OCI-LY3 (cell line): Measurements from ENCODE around the gene PDE4D.
"Not testable (repeated sequence)": the region's sequence is repeated elsewhere in the genome, so short reads cannot be mapped to it uniquely, and the experiment has no call there.

Experiments used
- H2AFZ ChIP-seq: fragments of 200-600, 300-600 bp; shearing (Covaris generic); 2 replicates; pipeline ENCODE4 v1.6.0; 2014; ENCODE audit warnings: antibody characterized with exemption, low read depth, low read length
- H3K27ac ChIP-seq: fragments of 200-600, 300-600 bp; sonication (generic); 2 replicates; pipeline ENCODE4 v1.5.1; 2014; ENCODE audit warnings: mild to moderate bottlenecking, low read length, moderate library complexity, mixed read lengths
- H3K27me3 ChIP-seq: fragments of 200-600, 300-600 bp; sonication (generic); 2 replicates; pipeline ENCODE4 v1.6.1; 2014; ENCODE audit warnings: low read depth, low read length, mixed read lengths
- H3K36me3 ChIP-seq: fragments of 200-600, 300-600 bp; sonication (generic); replicated peaks from 2 replicates; pipeline ENCODE3; 2014; ENCODE audit warnings: low read depth, low read length, mixed read lengths
- H3K4me1 ChIP-seq: fragments of 300-600, 200-600 bp; sonication (generic); 2 replicates; pipeline ENCODE4 v1.6.1; 2014; ENCODE audit warnings: low read length, mixed read lengths
- H3K4me2 ChIP-seq: fragments of 200-600, 300-600 bp; sonication (generic); 2 replicates; pipeline ENCODE4 v1.6.1; 2014; ENCODE audit warnings: low read length, mixed read lengths
- H3K4me3 ChIP-seq: fragments of 300-600, 200-600 bp; sonication (generic); 2 replicates; pipeline ENCODE4 v1.5.1; 2014; ENCODE audit warnings: antibody characterized with exemption, mild to moderate bottlenecking, low read length, moderate library complexity
- H3K79me2 ChIP-seq: fragments of 300-600, 200-600 bp; shearing (Covaris generic); 2 replicates; pipeline ENCODE4 v1.6.1; 2014; ENCODE audit warnings: mild to moderate bottlenecking, low read length, mixed read lengths
- H3K9ac ChIP-seq: fragments of 300-600, 200-600 bp; shearing (Covaris generic); 2 replicates; pipeline ENCODE4 v1.6.0; 2014; ENCODE audit warnings: mild to moderate bottlenecking, low read length, moderate library complexity
- H3K9me3 ChIP-seq: fragments of 200-600, 300-600 bp; shearing (Covaris generic); 2 replicates; pipeline ENCODE4 v1.6.1; 2014; ENCODE audit warnings: low read length, mixed read lengths; ENCODE audit not compliant: insufficient read depth
- H4K20me1 ChIP-seq: fragments of 200-600, 300-600 bp; sonication (generic); 2 replicates; pipeline ENCODE4 v1.6.1; 2016; ENCODE audit warnings: low read length, mixed read lengths; ENCODE audit not compliant: insufficient read depth
- EZH2phosphoT487 ChIP-seq: fragments of 200-600 bp; shearing (Covaris generic); IDR thresholded peaks from 2 replicates; pipeline ENCODE4 v1.6.1; 2018; ENCODE audit warnings: antibody characterized with exemption, mixed run types, low read depth
- TF ChIP-seq, protein P1 (sequence below): fragments of 200-600, 300-600 bp; sonication (generic); IDR thresholded peaks from 2 replicates; pipeline ENCODE4 v1.5.1; 2014; ENCODE audit warnings: antibody characterized with exemption, low read length, low read depth

The PDE4D gene

DNA sequence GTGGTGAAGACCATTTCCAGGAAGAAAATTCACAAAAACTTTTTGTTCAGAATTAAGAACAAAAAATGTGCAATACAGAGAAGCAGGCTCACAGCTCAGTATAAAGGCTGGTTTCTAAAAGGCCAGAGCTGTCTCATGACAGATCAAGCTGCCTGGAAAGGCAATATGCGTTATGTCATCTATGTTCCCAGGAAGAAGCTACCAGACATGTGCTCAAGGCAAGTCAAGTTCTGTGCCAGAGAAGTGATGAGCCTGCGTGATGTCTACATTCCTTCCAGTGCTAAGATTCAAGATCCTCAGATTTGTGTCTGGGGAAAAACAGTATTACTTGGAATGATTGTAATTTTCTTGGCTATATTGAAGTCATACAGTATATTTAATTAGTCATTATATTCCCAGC, 104.3 kb downstream of the PDE4D start:
- Histone ChIP-seq H3K4me1 (no peaks in the 10 kb centered on the region), H3K79me2 (no peaks in the 10 kb centered on the region), H3K4me3 (no peak overlapping the region), H3K4me2 (no peak overlapping the region), H3K9me3 (no peaks in the 10 kb centered on the region), H3K9ac (no peak overlapping the region), H2AFZ (no peak overlapping the region), H4K20me1 (no peaks in the 10 kb centered on the region), H3K27ac (no peak overlapping the region), H3K36me3 (no peaks in the 10 kb centered on the region), H3K27me3 (no peaks in the 10 kb centered on the region)
- no peak for TF ChIP-seq EZH2phosphoT487
- TF ChIP-seq, protein P1, sequence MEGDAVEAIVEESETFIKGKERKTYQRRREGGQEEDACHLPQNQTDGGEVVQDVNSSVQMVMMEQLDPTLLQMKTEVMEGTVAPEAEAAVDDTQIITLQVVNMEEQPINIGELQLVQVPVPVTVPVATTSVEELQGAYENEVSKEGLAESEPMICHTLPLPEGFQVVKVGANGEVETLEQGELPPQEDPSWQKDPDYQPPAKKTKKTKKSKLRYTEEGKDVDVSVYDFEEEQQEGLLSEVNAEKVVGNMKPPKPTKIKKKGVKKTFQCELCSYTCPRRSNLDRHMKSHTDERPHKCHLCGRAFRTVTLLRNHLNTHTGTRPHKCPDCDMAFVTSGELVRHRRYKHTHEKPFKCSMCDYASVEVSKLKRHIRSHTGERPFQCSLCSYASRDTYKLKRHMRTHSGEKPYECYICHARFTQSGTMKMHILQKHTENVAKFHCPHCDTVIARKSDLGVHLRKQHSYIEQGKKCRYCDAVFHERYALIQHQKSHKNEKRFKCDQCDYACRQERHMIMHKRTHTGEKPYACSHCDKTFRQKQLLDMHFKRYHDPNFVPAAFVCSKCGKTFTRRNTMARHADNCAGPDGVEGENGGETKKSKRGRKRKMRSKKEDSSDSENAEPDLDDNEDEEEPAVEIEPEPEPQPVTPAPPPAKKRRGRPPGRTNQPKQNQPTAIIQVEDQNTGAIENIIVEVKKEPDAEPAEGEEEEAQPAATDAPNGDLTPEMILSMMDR, result no peak

DNA sequence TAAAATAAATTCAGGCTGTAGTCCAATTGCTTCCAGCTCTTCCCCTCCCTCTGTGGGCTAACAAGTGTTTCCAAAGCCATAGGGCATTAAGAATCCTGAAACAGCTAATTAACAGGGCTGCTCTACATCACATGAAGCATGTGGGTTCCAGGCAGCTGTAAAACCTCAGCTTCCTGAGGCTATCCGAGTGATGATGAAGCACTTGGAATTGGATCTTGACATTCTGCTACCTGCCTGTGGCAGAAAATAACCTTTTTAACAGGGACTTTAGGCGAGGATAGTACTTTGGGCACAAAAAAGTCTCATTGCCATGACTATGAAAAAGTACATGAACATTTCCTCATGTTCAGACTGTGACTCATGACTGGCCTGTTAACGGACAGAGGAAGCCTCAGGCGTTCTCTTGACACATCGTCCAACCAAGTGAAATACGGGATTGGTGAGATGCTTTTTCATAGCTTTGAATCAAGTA, 107.2 kb downstream of the PDE4D start:
- no peaks in the 10 kb centered on the region for H3K36me3 ChIP-seq
- H2AFZ ChIP-seq, result no peak overlapping the region
- H3K27me3 ChIP-seq, result no peaks in the 10 kb centered on the region
- no peaks in the 10 kb centered on the region for H4K20me1 ChIP-seq
- no peak overlapping the region for H3K4me2 ChIP-seq
- H3K9ac ChIP-seq, result no peak overlapping the region
- no peaks in the 10 kb centered on the region for H3K9me3 ChIP-seq
- H3K4me3 ChIP-seq, result no peak overlapping the region
- no peaks in the 10 kb centered on the region for H3K4me1 ChIP-seq
- TF ChIP-seq, protein P1, result no peak
- TF ChIP-seq EZH2phosphoT487, result no peak
- H3K27ac ChIP-seq, result no peak overlapping the region
- no peaks in the 10 kb centered on the region for H3K79me2 ChIP-seq

DNA sequence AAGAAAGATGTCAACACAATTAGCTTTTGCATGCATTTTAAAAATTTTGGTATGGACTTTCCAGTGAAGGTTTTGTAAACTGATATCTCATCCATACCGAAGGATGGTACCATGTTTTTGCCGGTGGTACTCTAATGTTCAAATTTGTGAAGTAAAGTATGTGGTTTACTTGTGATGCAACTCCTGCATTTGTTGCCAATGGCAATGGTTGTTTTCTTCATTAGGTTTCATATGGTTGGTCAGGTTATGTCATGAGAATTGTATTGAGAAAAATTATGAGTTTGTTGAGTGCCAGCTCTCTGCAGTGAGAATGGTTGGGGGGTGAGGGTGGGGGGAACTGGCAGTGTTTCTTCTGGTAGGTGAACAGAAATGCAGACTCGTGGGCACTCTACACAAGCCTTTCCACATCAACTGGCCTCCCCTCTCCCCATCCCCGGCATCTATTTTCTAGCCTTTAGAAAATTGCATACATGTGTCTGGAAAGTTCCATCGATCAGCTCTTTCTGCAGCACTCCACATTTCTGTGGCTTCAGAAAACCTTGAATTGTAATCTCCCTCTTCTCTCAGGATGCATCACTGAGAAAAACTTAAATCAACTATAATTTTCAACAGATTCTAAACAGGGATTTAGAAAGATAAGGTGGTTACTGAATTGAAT, 107.7 kb downstream of the PDE4D start:
- Histone ChIP-seq H3K27ac (no peak overlapping the region), H3K4me2 (no peak overlapping the region), H3K4me1 (no peaks in the 10 kb centered on the region), H3K9me3 (no peaks in the 10 kb centered on the region), H3K9ac (no peak overlapping the region), H4K20me1 (no peaks in the 10 kb centered on the region), H3K4me3 (no peak overlapping the region), H2AFZ (no peak overlapping the region), H3K36me3 (no peaks in the 10 kb centered on the region), H3K79me2 (no peaks in the 10 kb centered on the region), H3K27me3 (no peaks in the 10 kb centered on the region)
- TF ChIP-seq EZH2phosphoT487, result no peak
- TF ChIP-seq, protein P1, result no peak

DNA sequence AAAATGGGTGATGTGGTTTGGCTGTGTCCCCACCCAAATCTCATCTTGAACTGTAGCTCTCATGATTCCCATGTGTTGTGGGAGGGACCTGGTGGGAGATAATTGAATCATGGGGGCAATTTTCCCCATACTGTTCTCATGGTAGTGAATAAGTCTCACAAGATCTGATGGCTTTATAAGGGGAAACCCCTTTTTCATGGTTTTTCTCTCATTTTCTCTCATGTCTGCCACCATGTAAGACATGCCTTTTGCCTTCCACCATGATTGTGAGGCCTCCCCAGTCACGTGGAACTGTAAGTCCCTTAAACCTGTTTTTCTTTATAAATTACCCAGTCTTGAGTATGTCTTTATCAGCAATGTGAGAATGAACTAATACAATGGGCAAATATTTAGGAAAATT, 108.8 kb downstream of the PDE4D start:
- H3K27ac ChIP-seq, H2AFZ ChIP-seq, H3K36me3 ChIP-seq, H3K79me2 ChIP-seq, H3K9me3 ChIP-seq, H3K9ac ChIP-seq, H4K20me1 ChIP-seq, H3K4me3 ChIP-seq, H3K4me2 ChIP-seq, H3K27me3 ChIP-seq, H3K4me1 ChIP-seq: not testable (repeated sequence)

DNA sequence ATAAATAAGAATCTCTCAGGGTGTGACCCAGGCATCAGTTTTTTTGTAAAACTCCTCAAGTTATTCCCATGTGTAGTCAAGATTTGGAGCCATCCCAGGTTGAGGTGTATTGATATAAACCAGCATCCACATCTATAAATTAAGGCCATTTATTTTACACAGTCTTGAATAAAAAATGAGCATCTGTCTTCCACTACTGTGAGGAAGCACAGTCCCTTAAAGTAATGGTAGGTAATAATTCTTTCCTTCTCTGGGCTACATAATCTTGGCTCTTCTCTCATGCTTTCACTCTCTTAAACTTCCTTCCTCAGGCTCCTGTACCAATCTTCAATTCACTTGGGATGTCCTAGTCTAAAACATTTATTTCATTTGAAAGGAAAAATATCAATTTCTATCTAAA, 110.3 kb downstream of the PDE4D start:
- Histone ChIP-seq H3K9ac (no peak overlapping the region), H3K4me3 (no peak overlapping the region)
- TF ChIP-seq EZH2phosphoT487, result no peak
- TF ChIP-seq, protein P1, result no peak

More for the DNA sequence above, 110.3 kb downstream of the PDE4D start:
- no peaks in the 10 kb centered on the region for H3K4me1 ChIP-seq
- no peak overlapping the region for H2AFZ ChIP-seq
- no peak overlapping the region for H3K4me2 ChIP-seq
- H3K9me3 ChIP-seq, result no peaks in the 10 kb centered on the region
- no peaks in the 10 kb centered on the region for H3K79me2 ChIP-seq
- no peaks in the 10 kb centered on the region for H3K36me3 ChIP-seq
- no peak overlapping the region for H3K27ac ChIP-seq
- no peaks in the 10 kb centered on the region for H3K27me3 ChIP-seq
- H4K20me1 ChIP-seq, result no peaks in the 10 kb centered on the region
